ENCODE data around the gene KDM4C. TPM values are rescaled to one million over a fixed set of nuclear protein-coding genes. Genes with fewer than 3 reads are reported as not detected.

Gene KDM4C
- total RNA-seq, 1 donor from 2014 or later = 18.2 TPM

DNA sequence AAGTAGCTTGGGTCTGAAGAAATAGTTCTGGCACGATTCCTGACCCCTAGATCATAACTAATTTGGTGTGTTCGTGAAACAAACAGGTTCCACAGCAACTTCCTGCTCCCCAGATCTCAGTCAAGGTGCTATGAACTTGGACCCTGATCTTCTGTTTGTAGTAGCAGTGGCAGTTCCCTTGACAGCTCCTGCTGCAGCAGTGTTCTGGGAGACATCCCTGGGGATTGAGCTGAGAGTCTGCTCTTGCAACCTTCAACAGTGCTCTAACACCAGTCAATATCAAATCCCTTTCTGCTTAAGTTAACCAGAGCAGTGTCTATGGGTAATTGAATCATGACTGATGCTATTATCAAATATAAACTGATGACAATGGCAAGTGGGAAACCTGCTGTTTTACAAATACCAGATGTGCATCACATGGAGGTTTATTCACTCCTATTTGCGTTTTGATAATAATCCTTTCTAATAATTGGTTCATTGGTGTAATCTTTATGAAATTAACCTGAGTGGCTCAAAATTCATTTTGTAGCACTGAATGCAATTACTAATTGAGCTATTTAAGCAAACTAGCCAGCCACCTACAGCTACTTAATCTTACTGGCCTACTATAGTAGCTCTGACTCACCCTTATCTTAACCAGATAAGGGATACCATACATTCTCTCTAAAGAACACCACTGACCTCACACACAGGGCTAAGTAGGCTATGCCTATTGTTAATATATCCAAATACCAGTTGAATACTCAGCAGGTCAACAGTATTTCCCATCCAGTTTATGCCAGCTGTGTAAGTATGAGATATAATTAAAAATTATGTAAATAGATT lies 21.9 kb downstream of the KDM4C start:
- Histone ChIP-seq H3K9me3 (ENCODE audit: insufficient read depth, low read depth, low read length) (no peaks in the 10 kb centered on the region), H3K4me3 (ENCODE audit: insufficient read depth, low read depth, low read length) (no peak overlapping the region), H3K4me1 (ENCODE audit: insufficient read depth, low read length) (no peaks in the 10 kb centered on the region), H3K9ac (ENCODE audit: low read length) (no peak overlapping the region), H3K4me2 (ENCODE audit: low read length) (peak overlapping the region; percentile 11), H3K79me2 (ENCODE audit: insufficient read depth, low read length) (peaks cover 41% of the 10 kb centered on the region), H2AFZ (ENCODE audit: low read depth, low read length) (no peak overlapping the region), H3K36me3 (ENCODE audit: insufficient read depth, low read length) (no peaks in the 10 kb centered on the region), H4K20me1 (ENCODE audit: insufficient read depth, low read length) (peaks cover 52% of the 10 kb centered on the region), H3K27me3 (ENCODE audit: insufficient read depth, low read length) (no peaks in the 10 kb centered on the region), H3K27ac (ENCODE audit: low read depth, low read length) (no peak overlapping the region)
- H3K4me3 Mint-ChIP-seq (ENCODE audit: unreplicated experiment) = peak overlapping the region; percentile 17
- no peak for TF ChIP-seq EZH2 (IDR thresholded peaks at IDR 0.05; ENCODE audit: insufficient read depth, low read length)
- TF ChIP-seq, protein P1, sequence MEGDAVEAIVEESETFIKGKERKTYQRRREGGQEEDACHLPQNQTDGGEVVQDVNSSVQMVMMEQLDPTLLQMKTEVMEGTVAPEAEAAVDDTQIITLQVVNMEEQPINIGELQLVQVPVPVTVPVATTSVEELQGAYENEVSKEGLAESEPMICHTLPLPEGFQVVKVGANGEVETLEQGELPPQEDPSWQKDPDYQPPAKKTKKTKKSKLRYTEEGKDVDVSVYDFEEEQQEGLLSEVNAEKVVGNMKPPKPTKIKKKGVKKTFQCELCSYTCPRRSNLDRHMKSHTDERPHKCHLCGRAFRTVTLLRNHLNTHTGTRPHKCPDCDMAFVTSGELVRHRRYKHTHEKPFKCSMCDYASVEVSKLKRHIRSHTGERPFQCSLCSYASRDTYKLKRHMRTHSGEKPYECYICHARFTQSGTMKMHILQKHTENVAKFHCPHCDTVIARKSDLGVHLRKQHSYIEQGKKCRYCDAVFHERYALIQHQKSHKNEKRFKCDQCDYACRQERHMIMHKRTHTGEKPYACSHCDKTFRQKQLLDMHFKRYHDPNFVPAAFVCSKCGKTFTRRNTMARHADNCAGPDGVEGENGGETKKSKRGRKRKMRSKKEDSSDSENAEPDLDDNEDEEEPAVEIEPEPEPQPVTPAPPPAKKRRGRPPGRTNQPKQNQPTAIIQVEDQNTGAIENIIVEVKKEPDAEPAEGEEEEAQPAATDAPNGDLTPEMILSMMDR (IDR thresholded peaks at IDR 0.05; ENCODE audit: insufficient read depth, low read depth, low read length) = no peak
- H3K9me3 Mint-ChIP-seq (ENCODE audit: unreplicated experiment) = peaks cover 1% of the 10 kb centered on the region
- H3K36me3 Mint-ChIP-seq (ENCODE audit: low read depth, unreplicated experiment) = no peaks in the 10 kb centered on the region
- FAIRE-seq (no peak), DNase-seq (ENCODE audit: low read depth) (peak; percentile 77)
- H3K4me1 Mint-ChIP-seq (ENCODE audit: low read depth, unreplicated experiment) = peaks cover 22% of the 10 kb centered on the region
- H3K27ac Mint-ChIP-seq (ENCODE audit: unreplicated experiment) = no peak overlapping the region
- no peaks in the 10 kb centered on the region for H3K27me3 Mint-ChIP-seq (ENCODE audit: low read depth, unreplicated experiment)

DNA sequence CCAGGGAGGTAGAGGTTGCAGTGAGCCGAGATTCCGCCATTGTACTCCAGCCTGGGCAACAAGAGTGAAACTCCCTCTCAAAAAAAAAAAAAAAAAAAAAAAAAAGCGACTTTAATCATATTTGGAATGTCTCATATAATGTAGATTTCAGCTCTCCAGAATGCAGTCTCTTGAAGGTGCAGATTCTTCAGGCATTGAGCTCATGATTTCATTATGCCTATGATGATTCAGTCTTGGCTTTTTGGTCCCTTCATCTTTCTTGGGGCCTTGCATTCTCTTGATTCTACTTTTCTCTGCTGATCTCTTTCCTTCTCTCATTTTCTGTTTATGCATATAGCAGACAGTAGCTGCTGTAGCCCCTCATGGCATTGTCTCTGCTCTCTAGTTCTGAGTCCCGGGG lies 22.9 kb downstream of the KDM4C start:
- Mint-ChIP-seq H3K4me3 (ENCODE audit: unreplicated experiment) (no peak overlapping the region), H3K27me3 (ENCODE audit: low read depth, unreplicated experiment) (no peaks in the 10 kb centered on the region), H3K27ac (ENCODE audit: unreplicated experiment) (no peak overlapping the region), H3K4me1 (ENCODE audit: low read depth, unreplicated experiment) (peaks cover 22% of the 10 kb centered on the region), H3K9me3 (ENCODE audit: unreplicated experiment) (peaks cover 1% of the 10 kb centered on the region), H3K36me3 (ENCODE audit: low read depth, unreplicated experiment) (no peaks in the 10 kb centered on the region)
- DNase-seq (ENCODE audit: low read depth) (peak; percentile 36), FAIRE-seq (no peak)
- Histone ChIP-seq H3K4me1 (ENCODE audit: insufficient read depth, low read length) (no peaks in the 10 kb centered on the region), H3K27me3 (ENCODE audit: insufficient read depth, low read length) (no peaks in the 10 kb centered on the region), H3K27ac (ENCODE audit: low read depth, low read length) (no peak overlapping the region), H3K4me3 (ENCODE audit: insufficient read depth, low read depth, low read length) (no peak overlapping the region), H3K9me3 (ENCODE audit: insufficient read depth, low read depth, low read length) (no peaks in the 10 kb centered on the region), H3K36me3 (ENCODE audit: insufficient read depth, low read length) (no peaks in the 10 kb centered on the region), H2AFZ (ENCODE audit: low read depth, low read length) (no peak overlapping the region), H3K9ac (ENCODE audit: low read length) (no peak overlapping the region), H4K20me1 (ENCODE audit: insufficient read depth, low read length) (peaks cover 55% of the 10 kb centered on the region), H3K4me2 (ENCODE audit: low read length) (no peak overlapping the region), H3K79me2 (ENCODE audit: insufficient read depth, low read length) (peaks cover 48% of the 10 kb centered on the region)
- TF ChIP-seq, protein P1 (IDR thresholded peaks at IDR 0.05; ENCODE audit: insufficient read depth, low read depth, low read length) = no peak
- TF ChIP-seq EZH2 (IDR thresholded peaks at IDR 0.05; ENCODE audit: insufficient read depth, low read length) = no peak

- Mint-ChIP-seq H3K4me3 (ENCODE audit: unreplicated experiment) (no peak overlapping the region), H3K9me3 (ENCODE audit: unreplicated experiment) (peaks cover 1% of the 10 kb centered on the region), H3K27ac (ENCODE audit: unreplicated experiment) (no peak overlapping the region), H3K27me3 (ENCODE audit: low read depth, unreplicated experiment) (no peaks in the 10 kb centered on the region), H3K4me1 (ENCODE audit: low read depth, unreplicated experiment) (peaks cover 22% of the 10 kb centered on the region), H3K36me3 (ENCODE audit: low read depth, unreplicated experiment) (no peaks in the 10 kb centered on the region)
- peaks cover 51% of the 10 kb centered on the region for H3K79me2 ChIP-seq (ENCODE audit: insufficient read depth, low read length)
- H3K27me3 ChIP-seq (ENCODE audit: insufficient read depth, low read length) = no peaks in the 10 kb centered on the region
- FAIRE-seq = no peak
- peaks cover 55% of the 10 kb centered on the region for H4K20me1 ChIP-seq (ENCODE audit: insufficient read depth, low read length)
- no peak for DNase-seq (ENCODE audit: low read depth)
- no peak overlapping the region for H3K9ac ChIP-seq (ENCODE audit: low read length)
- no peak overlapping the region for H3K4me3 ChIP-seq (ENCODE audit: insufficient read depth, low read depth, low read length)
- H3K36me3 ChIP-seq (ENCODE audit: insufficient read depth, low read length) = no peaks in the 10 kb centered on the region
- H3K27ac ChIP-seq (ENCODE audit: low read depth, low read length) = no peak overlapping the region
- H3K4me2 ChIP-seq (ENCODE audit: low read length) = no peak overlapping the region
- TF ChIP-seq EZH2 (IDR thresholded peaks at IDR 0.05; ENCODE audit: insufficient read depth, low read length) = no peak
- TF ChIP-seq, protein P1 (IDR thresholded peaks at IDR 0.05; ENCODE audit: insufficient read depth, low read depth, low read length) = no peak
- H3K4me1 ChIP-seq (ENCODE audit: insufficient read depth, low read length) = no peaks in the 10 kb centered on the region
- no peaks in the 10 kb centered on the region for H3K9me3 ChIP-seq (ENCODE audit: insufficient read depth, low read depth, low read length)
- no peak overlapping the region for H2AFZ ChIP-seq (ENCODE audit: low read depth, low read length)
Measured at GRCh38 chr9:6781476-6781875, 23.7 kb downstream of the KDM4C start.
